Activated CD8-positive, alpha-beta memory T cell treated with anti-CD3 and anti-CD28 coated beads for 24 hours (primary cell): Measurements from ENCODE around the gene MLST8.
A peak's percentile ranks its signal among the peaks of the same experiment; 100 is the strongest.

Experiments
- DNase-seq: peaks from one replicate; pipeline ENCODE4 v3.0.0-alpha.2; 2020

Gene MLST8

DNA sequence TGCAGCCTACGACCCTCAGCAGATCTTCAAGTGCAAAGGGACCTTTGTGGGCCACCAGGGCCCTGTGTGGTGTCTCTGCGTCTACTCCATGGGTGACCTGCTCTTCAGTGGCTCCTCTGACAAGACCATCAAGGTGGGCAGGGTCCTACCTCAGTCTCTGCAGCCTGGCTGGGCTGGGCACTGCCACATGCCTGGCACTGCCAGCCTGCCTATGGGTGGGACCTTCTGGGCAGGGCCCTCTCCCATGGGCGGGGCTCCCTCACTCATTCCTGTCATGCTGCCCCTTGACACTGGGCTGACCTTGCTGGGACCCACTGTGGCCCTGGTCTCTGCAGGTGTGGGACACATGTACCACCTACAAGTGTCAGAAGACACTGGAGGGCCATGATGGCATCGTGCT, 31.3 kb upstream of the MLST8 start:
- no peak for DNase-seq

DNA sequence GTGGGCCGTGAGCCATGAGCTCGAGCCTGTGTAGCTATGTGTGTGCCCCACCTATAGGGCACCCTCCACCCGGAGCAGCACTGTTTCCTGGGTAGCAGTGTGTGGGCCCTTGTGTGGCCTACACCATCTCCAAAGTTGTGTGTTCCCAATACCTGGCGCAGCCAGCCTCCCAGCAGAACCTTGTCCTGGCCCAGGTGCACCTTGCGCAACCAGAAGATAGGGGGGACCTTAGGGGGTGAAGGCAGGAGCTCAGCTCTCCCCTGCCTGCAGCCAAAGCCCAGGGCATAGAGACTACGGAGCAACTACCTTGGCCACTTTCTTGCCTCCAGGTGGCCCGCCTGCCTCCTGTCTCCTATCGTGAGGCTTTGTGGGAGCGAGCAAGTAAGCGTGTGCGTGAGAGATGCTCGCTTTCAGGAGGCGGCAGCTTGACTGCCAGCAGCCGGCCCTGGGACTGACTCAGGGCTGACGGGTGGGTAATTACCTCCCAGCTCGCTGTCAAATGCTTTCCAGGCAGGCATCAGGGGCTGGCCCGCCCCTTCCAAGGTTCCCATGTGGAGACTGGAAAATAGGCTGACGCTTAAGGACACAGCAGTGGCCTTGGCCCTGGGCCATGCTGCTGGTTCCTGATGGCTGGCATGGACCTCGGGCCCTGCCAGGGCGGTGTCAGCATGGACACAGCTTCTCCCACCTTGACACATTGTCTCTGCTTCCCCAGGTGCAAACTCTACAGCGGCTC, 30.7 kb upstream of the MLST8 start:
- DNase-seq, result no peak

DNA sequence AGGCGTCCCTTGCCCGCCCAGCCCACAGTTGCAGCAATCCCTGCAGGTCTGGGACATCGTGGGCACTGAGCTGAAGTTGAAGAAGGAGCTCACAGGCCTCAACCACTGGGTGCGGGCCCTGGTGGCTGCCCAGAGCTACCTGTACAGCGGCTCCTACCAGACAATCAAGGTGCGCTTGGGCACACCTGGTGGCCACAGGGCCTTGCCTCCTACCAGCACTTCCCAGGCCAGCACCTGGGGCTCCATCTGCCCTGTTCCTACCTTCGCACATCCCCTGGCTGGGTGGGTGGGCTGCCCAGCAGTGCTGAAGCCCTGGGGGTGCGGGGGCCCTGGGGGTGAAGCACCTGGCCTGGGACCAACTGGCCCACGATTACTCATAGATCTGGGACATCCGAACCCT, 29.8 kb upstream of the MLST8 start:
- no peak for DNase-seq

DNA sequence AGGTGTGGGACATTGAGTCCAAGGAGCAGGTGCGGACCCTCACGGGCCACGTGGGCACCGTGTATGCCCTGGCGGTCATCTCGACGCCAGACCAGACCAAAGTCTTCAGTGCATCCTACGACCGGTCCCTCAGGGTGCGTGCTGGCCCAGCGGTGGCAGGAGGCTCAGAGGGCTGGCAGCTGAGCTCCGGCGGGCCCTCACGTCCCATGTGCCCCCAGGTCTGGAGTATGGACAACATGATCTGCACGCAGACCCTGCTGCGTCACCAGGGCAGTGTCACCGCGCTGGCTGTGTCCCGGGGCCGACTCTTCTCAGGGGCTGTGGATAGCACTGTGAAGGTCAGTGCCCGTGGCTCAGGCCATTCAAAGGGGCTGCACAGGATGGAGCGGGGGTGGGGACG, 29.2 kb upstream of the MLST8 start:
- no peak for DNase-seq

DNA sequence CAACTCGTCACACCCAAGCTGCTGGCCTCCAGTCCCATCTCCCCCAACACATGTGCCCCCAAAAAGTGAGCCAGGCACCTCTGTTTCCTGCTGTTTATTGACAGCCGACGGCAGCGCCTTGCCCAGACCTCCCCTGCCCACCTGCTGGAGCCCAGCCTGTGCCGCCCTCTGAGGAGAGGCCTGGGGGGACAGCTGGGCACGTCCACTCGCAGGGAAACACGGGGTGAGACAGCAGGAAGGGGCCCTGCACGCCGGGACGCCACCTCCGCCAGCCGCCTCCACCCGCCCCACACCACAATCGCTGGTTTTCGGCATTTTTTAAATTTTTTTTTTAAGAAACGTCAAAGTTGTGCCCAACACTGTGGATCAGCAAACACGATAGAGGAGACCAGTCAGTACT, 28.2 kb upstream of the MLST8 start:
- DNase-seq, result no peak

GRCh38 chr16:2177561-2177960, 27.7 kb upstream of the MLST8 start:
- no peak for DNase-seq

- peak; percentile 79 for DNase-seq
Observed at GRCh38 chr16:2178321-2179106, 26.7 kb upstream of the MLST8 start.

DNA sequence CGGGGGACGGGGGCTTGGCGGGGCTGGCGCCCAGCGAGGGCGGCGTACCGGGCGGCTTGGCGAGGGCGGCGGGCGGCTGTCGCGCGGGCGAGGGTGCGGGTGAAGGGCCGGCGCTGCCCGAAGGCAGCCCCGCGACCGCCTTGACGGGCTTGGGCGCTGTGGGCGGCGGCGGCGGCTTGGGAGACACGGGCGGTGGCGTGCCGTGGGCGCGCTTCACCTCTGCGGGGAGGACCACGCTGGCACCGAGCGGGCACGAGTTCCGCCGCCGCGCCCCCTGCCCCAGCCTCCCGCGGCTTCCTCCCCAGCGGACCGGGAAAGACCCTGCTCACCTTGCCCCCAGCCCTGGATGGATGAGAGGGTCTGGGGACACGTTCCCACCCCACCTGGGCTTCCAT, 26.1 kb upstream of the MLST8 start:
- DNase-seq, result no peak

- no peak for DNase-seq
Observed at GRCh38 chr16:2179576-2179975, 25.7 kb upstream of the MLST8 start.

DNA sequence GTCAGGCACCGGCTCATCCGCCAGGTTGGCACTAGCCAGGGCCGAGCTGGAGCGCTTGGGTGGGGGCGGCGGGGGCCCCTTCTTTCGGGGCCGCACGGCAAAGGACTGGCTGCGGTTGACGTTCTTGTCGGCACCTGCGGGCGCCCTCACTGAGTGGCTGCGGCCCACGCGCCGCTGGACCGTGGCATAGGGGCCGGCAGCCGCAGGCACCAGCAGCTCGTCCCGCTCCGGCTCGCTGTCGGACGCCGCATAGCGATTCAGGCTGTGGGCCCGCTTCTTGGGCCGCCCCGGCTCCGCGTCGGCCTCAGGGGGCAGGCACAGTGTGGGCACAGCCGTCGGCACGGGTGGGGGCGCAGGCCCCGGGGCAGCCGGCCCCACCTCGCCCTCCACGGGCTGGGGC, 24.8 kb upstream of the MLST8 start:
- no peak for DNase-seq

DNA sequence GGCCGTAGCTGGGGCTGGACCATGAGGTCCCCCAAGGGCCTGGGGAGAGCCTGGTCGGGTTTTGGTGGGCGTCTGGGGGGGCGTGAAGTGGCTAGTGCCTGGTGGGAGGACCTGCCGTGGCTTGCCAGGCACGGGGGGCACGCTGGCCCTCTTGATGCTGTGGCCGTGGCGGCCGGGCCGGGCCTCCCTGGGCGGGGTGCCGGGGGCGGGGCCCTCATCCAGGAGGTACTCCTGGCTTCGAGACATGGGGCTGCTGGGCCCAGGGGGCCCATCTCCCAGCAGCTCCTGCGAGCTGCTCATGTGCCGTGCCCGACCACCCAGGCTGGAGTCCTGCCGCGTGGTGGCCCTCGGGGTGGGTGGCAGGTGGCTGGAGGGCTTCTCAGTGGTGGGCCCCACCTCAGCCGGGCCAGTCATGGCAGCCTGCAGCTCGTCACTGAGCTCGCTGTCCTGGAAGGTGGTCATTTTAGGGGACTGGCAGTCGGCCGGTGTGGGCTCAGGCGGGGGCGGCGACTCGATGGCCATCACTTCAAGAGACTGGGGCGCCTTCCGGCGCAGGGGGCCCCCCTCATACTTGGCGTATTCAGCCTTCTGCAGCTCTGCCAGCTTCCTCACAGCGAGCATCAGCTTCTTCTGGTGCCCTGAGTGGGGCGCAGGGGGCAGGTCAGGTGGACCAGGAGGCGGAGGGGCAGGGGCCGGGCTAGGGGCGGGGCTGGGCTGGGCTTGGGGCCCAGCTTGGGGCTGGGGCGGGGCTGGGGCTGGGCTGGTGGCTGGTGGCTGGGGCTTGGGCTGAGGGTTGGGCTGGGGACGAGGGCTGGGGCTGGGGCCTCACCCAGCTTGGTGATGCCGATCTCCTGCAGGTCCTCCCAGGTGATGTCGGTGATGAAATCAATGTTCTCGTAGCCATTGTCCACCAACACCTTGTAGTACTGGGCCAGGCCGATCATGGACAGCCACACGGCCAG, 24.0 kb upstream of the MLST8 start:
- DNase-seq, result no peak

DNA sequence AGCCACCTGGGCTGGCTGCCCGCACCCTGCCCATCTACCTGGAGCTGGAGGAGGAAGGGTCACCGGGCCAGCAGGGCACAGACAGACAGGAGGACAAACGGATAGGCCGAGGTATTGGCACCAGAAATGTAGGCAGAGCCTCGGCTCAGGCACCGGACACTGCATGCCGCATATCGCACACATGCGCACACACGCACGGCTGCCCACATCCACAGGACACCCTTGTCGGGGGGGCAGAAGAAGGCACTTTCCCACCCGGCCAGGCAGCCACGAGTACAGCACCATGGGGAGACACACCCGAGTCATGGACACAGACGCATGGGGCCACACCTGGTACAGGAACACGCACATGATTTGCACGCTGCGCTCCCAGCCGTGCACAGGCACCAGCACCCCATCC, 23.3 kb upstream of the MLST8 start:
- no peak for DNase-seq

DNA sequence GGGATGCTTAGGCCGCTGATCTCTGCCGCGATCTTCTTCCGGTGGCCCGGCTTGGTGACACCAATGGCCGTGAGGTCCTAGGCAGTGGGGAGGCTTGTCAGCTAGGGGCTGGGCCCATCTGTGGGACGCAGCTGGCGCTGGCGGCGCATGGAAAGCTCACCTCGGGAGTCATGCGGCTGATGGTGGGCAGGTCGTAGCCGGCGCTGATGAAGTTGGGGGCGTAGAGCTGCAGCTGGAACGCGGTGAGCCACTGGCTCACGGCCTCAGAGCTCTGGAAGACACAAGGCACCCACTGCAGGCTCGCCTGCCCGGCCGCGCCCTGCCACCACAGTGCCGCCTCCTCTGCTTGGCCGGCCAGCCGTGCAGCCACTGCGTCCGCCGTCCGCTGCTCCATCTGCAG, 21.6 kb upstream of the MLST8 start:
- no peak for DNase-seq

DNA sequence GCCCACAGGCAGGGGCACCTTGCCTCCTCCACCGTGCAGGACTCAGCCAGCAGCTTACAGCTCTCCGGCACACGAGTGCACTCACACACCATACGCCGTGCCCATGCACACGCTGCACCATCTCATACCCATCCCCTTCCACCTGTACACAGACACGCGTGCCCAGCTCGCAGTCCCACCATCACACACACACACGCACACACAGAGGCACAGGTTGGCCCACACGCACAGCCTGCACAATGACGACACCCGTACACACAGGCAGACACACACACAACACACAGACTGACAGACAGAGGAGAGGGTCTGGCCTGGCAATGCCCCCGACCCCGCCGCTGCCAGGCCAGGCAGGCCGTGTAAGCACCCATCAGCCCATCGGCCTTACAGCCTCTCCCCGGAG, 20.9 kb upstream of the MLST8 start:
- no peak for DNase-seq

GRCh38 chr16:2184962-2185361, 20.3 kb upstream of the MLST8 start:
- DNase-seq, result no peak

- no peak for DNase-seq
Observed at GRCh38 chr16:2186064-2186463, 19.2 kb upstream of the MLST8 start.

DNA sequence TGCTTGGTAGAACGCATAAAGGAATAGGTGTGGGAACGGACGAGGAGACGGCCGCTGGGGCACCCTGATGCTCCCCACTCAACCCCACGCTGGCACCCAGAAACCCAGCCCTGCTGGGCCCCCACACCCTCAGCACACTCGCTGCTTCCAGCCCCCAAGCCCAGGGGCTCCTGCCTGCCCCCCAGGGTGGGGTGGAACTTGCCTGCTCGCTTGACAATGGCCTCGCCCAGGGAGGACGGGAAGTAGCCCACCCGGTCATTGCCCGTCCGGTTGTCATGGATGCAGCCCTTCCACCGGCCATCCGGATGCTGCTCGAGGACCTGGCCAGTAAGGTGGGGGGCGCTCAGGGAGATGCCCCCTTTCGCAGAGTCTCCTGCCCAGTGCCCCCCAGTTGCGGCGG, 18.7 kb upstream of the MLST8 start:
- DNase-seq, result no peak

DNA sequence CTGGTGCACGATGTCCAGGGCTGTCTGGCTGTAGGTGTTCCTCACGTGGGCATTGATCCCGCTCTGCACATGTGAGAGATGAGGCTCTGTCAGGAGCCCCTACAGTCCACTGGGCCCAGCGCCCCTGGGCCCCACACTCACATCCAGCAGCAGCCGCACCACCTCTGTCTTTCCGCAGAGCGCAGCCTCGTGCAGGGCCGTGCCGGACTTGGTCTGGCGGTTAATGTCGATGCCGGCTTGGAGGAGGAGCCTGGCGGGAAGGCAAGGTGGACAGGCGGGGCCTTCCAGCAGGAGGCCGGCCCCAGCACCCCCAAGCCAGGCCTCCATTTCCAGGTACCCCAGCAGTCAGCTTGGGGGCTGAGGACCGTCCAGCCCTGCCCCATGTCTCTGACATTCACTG, 18.0 kb upstream of the MLST8 start:
- no peak for DNase-seq

DNA sequence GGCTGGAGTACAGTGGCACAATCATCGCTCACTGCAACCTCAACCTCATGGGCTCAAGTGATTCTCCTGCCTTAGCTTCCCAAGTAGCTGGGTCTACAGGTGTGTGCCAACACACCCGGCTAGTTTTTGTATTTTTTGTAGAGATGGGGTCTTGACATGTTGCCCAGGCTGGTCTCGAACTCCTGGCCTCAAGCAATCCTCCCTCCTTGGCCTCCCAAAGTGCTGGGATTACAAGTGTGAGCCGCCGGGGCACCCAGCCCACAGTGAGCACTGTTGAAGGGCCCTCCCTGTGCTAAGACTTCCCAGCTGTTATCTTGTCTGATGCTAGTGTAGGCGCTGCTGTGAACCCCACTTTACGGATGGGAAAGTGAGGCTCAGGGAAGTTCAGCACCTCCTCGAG, 16.9 kb upstream of the MLST8 start:
- DNase-seq, result no peak

DNA sequence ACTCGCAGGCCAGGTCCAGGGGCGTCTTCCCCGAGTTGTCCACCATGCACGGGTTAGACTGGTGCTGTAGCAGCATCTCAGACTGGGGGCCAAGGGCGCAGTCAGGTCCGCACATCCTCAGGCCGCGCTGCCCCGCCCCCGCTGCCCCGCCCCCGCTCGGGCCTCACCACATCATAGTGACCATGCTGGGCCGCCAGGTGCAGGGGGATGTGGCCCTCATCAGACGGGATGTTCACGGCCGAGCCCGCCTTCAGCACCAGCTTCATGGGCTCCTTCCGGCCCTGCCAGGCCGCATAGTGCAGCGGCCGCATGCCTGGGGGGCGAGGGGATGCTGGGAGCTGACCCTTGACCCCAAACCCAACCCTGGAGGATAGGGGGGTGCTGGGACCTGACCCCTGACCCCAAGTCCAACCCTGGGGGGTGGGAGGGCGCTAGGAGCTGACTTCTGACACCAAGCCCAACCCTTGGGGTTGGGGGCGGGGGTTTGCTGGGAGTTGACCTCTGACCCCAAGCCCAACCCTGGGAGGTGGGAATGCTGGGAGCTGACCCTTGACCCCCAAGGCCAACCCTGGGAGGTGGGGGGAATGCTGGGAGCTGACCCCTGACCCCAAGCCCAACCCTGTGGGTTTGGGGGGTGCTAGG, 15.9 kb upstream of the MLST8 start:
- DNase-seq, result no peak

DNA sequence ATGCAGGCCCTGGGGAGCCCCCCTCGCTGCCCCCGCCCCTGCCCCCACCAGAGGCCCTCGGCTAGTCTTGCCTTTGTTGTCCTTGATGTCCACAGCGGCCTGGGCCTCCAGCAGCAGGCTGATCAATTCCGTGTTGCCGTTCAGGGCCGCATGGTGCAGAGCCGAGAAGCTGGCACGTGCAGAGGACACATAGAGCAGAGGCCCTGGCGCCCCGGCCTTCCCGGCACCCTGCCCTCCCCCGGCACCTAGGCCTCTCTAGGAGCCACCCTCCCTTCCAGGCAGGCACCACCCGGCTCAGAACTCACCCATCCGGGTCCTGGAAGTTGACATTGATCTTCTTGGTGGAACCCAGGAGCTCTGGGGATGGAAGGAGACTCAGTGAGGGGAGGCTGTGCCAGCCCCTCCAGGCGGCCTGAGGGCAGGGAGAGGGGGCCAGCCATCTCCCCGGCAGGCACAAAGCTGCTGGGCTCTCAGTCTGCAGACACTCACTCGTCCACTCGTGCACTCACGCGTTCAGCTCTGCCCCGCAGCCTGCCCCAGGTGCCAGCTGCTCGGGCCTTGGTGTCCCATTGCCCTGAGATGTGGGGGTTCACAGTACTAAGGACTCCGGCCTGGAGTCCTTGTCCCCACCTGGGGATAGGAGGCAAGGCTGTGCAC, 15.1 kb upstream of the MLST8 start:
- DNase-seq, result no peak

- no peak for DNase-seq
Observed at GRCh38 chr16:2190659-2191445, 14.4 kb upstream of the MLST8 start.
